ENCODE measurements around the gene SLC25A21.

The SLC25A21 gene

GRCh38 chr14:37081856-37082255, 90.5 kb downstream of the SLC25A21 start:
- TF ChIP-seq POLR2AphosphoS5 (IDR thresholded peaks at IDR 0.05; ENCODE audit: low read depth, low read length) (no peak), FOXP2 (optimal IDR thresholded peaks at IDR 0.05; ENCODE audit: borderline replicate concordance, extremely low read depth, extremely low read length, insufficient read depth) (no peak), REST (IDR thresholded peaks at IDR 0.05; ENCODE audit: insufficient read depth in 1 of 2, low read depth in 2 of 2, low read length in 2 of 2) (no peak), TAF1 (IDR thresholded peaks at IDR 0.05; ENCODE audit: borderline replicate concordance, insufficient read depth, low read length) (no peak), SIN3A (IDR thresholded peaks at IDR 0.05; ENCODE audit: borderline replicate concordance, insufficient read depth, low read length) (no peak)

- TF ChIP-seq REST (IDR thresholded peaks at IDR 0.05; ENCODE audit: insufficient read depth in 1 of 2, low read depth in 2 of 2, low read length in 2 of 2) (no peak), POLR2AphosphoS5 (IDR thresholded peaks at IDR 0.05; ENCODE audit: low read depth, low read length) (no peak), SIN3A (IDR thresholded peaks at IDR 0.05; ENCODE audit: borderline replicate concordance, insufficient read depth, low read length) (no peak), TAF1 (IDR thresholded peaks at IDR 0.05; ENCODE audit: borderline replicate concordance, insufficient read depth, low read length) (no peak), FOXP2 (optimal IDR thresholded peaks at IDR 0.05; ENCODE audit: borderline replicate concordance, extremely low read depth, extremely low read length, insufficient read depth) (no peak)
These were observed 91.2 kb downstream of the SLC25A21 start for GRCh38 chr14:37081218-37081617.

- TF ChIP-seq REST (IDR thresholded peaks at IDR 0.05; ENCODE audit: insufficient read depth in 1 of 2, low read depth in 2 of 2, low read length in 2 of 2): no peak
- TF ChIP-seq SIN3A (IDR thresholded peaks at IDR 0.05; ENCODE audit: borderline replicate concordance, insufficient read depth, low read length): no peak
These were observed 94.3 kb downstream of the SLC25A21 start for GRCh38 chr14:37078131-37078530.

GRCh38 chr14:37063467-37064240, 108.8 kb downstream of the SLC25A21 start:
- no peak for TF ChIP-seq FOXP2 (optimal IDR thresholded peaks at IDR 0.05; ENCODE audit: borderline replicate concordance, extremely low read depth, extremely low read length, insufficient read depth)
- TF ChIP-seq POLR2AphosphoS5 (IDR thresholded peaks at IDR 0.05; ENCODE audit: low read depth, low read length): no peak
- no peak for TF ChIP-seq TAF1 (IDR thresholded peaks at IDR 0.05; ENCODE audit: borderline replicate concordance, insufficient read depth, low read length)
- no peak for TF ChIP-seq SIN3A (IDR thresholded peaks at IDR 0.05; ENCODE audit: borderline replicate concordance, insufficient read depth, low read length)
- no peak for TF ChIP-seq REST (IDR thresholded peaks at IDR 0.05; ENCODE audit: insufficient read depth in 1 of 2, low read depth in 2 of 2, low read length in 2 of 2)
